ENCODE results near the gene FBXO47.
A peak's percentile ranks its signal among the peaks of the same experiment; 100 is the strongest.

FBXO47 gene, protein sequence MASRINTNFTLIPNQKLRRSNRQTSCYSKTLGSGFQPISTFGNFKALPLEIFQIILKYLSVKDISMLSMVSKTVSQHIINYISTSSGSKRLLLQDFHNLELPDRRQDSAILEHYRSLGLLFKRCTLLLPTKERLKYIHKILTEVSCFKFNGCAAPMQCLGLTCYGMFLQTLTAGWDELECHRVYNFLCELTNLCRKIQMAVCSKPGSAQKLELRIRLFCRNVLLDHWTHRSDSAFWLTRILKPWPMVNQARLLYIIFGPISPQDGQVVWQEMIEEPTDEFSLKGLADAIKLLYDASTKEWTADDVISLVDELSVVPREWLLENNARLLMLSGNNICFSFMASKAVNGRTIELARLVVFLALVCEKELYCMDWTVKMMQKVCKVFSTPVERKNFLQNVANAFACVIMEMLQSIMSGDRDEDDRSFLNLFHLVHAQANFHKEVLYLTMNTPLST

DNA sequence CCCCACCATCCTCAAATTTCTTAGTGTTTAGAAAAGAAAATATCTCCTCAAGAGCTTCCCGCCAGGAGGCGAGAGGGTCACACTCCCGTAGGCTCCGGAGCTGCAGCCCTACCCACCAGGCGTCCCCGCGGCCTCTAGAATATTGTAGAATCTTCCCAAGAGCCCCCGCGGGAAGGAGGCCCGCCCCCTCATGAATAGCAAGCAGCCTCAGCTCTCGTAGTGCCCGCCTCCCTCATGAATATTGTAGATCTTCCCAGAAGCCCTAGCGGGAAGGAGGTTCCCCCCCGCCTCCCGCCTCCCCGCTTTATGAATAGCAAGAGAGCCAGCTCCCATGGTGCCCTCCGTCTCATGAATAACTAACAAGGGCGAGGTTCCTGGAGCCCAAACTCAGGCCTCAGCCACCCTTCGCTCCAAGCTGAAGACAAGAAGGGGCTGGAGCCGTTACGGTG is at the start of gene FBXO47:
TSS of gene FBXO47 (minus strand) at position 114 of the 449 bp plus-strand sequence. CDS start 4,378 bp downstream, outside the sequence.
- DNase-seq, result peak; percentile 71

DNA sequence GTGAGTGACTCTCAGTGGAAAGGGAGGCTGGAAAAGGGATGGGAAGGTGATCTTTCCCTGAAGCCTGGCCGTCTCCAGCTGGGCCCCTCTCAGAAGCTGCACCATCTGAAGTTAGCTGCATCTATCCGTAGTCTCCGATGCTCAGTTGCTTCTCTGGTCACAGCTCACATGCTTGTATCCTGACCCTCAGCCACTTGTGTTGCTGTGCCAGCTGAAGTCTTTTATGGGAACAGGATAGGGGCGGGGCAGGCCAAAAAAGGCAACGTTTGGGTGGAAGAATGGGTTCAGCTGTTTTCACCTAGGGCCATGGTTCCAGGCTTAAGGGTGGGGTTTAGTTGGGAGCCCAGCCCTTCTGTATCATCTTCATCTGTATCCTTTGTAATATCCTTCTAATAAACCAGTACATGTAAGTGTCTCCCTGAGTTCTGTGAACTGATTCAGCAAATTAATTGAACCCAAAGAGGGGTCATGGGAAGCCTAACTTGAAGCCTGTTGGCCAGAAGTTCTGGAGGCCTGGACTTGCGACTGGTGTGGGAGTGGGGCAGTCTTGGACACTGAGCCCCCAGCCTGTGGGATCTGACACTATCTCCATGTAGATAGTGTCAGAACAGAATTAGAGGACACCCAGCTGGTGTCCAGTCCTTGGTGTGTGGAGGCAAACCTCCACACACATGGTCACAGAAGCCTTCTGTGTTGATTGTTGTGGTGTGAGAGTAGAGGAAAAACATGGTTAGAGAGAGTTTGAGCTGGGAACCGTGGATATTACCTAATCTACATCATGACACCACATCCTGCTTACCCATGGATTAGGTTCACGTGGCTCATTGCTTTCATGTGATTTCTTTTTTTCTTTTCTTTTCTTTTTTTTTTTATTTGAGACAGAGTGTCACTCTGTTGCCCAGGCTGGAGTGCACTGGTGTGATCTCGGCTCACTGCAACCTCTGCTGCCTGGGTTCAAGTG is 49.3 kb upstream of the FBXO47 start:
- no peak for DNase-seq

DNA sequence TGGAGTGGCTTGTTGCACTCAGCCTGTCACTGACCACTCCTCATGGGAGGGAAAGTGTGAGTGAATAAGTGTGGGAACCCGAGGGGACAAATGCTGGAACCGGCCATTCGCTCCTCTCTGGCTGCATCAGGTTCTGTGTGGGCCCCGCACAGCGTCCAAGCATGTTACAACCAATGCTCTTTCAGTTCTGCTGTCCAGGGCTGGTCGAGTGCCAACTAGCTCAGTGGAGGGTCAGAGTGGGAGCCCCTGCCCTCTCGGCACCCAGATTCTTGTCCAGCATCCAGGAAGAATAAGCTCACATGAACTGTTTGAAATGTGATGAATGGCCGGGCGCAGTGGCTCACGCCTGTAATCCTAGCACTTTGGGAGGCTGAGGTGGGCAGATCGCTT is 48.3 kb upstream of the FBXO47 start:
- no peak for DNase-seq

DNA sequence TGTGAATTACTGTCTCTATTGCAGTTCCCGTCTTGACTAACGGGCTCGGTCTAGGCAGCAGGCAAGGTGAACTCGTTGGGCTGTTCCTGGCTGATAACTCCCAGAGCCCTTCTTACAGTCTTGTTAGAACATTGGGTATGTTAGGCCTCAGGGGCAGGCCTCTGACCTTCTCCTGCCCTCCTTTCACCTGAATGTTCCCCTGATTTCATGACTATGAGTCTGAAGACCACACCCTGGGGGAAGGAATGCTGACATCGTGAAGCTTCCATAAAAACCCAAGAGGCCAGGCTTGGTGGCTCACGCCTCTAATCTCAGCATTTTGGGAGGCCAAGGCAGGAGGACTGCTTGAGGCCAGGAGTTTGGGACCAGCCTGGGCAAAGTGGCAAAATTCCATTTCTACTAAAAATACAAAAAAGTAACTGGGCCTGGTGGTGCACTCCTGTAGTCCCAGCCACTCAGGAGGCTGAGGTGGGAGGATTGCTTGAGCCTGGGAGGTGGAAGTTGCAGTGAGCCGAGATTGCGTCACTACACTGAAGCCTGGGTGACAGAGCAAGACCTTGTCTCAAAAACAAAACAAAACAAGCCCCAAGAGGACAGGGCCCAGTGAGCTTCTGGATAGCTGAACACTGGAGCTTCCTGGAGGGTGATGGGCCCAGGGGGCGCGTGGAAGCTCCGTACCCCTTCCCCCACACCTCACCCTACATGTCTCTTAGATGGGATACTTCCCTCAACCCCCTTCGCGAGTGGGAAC is 47.8 kb upstream of the FBXO47 start:
- no peak for DNase-seq

DNA sequence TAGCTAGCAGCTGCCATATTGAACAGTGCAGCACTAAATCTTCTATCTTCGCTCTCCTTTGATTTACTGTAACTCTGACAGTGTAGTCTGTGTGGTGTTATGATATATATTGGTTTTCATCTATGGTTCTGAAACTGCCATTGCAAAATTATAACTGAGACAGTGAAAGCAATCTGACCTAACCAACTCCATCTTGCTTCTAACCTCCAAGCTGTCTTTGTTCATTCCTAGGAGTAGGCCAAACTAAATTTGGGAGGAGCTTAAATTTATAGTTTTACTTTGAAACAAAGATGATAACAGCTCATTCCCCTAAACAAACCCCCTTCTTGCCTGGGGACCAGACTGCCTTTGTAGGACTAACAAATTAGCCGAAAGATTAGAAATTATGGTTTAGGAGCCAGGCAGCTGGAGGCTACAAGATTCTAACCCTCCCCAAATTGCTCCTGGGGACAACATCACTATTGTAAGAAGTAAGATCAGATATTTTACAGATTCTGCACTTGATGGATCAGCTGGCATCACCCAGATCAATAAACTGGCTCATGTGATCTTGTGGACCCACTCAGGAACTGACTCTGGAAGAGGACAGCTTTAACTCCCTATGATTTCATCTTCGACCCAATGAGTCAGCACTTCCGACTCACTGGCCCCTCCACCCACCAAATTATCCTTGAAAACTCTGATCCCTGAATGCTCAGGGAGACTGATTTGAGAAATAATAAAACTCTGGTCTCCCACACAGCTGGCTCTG is 47.0 kb upstream of the FBXO47 start:
- no peak for DNase-seq

DNA sequence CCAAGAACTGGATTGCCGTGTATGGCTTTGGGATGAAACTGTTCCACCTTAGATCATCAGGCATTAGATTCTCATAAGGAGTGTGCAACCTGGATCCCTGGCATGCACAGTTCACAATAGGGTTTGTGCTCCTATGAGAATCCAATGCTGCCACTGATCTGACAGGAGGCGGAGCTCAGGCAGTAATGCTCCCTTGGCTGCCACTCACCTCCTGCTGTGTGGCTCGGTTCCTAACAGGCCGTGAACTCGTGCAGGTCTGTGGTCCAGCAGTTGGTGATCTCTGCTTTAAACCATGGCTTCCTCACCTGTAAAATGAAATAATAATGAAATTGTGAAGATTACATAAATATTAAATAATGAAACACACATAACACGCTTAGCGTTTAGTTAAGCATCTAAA is 45.5 kb upstream of the FBXO47 start:
- no peak for DNase-seq

DNA sequence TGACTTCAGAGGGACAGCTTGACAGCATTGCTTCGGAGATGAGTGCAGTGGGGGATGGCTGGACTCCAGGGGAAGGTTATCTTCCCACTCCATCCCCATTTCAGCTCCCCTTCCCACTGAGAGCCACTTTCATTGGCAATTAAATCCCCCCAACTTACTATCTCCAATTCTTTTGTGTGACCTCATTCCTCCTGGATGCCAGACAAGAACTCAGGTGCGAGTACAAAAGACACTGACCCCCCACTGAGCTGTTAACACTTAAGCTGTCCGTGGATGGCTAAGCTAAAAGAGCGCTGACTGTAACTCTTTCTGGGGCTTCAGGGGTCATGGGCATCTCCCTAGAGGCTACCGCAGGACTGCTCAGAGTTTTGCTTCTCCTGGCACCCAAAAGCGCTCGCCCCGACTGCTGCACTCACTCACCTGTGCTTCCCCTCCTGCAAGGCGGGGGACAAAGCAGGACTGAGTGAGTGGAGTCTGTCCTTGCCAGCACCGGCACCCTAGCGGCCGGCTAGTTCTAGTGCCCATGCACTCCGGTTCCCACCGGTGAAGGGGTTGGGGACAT is 44.8 kb upstream of the FBXO47 start:
- no peak for DNase-seq

DNA sequence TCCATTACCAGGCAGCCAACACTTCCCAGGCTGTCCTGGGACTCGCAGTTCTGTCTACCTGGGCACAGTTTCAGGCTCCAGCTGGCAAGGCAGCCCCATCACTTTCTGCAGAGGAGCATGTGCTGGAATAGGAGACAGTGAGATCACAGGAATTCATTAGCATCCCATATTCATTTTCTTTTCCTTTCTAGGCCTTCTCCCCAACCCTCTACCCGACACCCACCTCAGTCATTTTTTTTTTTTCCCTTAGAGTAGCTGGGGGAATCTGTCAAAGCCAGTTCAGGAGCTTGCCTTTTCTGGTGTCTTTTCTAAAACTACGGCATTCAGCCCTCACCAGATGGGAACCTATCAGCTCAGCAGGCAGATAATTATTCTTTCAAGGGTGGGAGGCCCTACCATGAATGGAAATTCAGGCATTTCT is 42.4 kb upstream of the FBXO47 start:
- no peak for DNase-seq

DNA sequence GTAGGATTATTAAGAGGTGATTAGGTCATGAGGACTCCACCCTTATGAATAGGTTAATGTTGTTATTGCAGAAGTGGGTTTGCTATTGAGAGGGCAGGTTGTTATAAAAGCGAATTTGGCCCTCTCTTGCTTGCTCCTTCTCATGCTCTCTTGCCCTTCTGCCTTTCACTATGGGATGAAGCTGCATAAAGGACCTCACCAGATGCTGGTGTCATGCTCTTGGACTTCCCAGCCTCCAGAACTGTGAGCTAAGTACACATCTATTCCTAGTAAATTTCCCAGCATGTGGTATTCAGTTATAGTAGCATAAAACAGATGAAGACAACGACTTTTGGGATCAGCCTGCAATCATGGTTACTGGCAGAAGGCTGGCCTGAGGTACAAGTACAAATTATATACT is 41.4 kb upstream of the FBXO47 start:
- no peak for DNase-seq

DNA sequence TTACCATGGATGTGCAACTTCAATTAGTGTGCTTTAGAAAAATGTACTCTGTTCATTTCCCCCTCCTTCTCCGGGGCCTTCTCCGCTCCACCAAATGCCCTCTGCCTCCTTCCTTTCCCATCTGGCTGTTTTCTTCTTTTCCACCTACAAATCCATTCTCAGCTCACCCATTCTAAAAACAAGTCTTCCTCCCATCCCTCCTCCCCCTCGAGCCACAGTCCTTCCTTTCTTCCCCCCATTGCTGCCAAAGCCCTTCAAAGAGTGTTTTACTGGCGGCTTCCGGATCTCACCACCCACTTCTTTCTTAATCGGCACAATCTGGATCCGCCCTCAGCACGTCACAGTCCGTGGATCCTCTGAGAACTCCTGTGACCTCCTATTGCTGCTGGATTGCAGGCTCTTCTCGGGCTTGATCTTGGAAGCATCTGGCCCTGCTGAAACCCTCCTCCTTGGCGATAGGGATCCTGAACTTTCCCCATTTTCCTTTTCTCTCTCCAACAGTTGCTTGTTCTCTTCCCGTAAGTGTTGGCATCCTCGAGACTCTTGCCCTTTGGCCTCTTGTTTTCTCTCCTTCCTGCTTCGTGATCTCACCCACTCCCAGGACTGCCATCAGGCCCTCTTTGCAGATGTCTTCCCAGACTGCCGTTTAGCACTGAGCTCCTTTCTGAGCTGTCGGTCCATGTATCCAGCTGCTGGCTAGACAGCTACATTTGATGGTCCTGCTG is 36.0 kb upstream of the FBXO47 start:
- DNase-seq, result peak; percentile 27

DNA sequence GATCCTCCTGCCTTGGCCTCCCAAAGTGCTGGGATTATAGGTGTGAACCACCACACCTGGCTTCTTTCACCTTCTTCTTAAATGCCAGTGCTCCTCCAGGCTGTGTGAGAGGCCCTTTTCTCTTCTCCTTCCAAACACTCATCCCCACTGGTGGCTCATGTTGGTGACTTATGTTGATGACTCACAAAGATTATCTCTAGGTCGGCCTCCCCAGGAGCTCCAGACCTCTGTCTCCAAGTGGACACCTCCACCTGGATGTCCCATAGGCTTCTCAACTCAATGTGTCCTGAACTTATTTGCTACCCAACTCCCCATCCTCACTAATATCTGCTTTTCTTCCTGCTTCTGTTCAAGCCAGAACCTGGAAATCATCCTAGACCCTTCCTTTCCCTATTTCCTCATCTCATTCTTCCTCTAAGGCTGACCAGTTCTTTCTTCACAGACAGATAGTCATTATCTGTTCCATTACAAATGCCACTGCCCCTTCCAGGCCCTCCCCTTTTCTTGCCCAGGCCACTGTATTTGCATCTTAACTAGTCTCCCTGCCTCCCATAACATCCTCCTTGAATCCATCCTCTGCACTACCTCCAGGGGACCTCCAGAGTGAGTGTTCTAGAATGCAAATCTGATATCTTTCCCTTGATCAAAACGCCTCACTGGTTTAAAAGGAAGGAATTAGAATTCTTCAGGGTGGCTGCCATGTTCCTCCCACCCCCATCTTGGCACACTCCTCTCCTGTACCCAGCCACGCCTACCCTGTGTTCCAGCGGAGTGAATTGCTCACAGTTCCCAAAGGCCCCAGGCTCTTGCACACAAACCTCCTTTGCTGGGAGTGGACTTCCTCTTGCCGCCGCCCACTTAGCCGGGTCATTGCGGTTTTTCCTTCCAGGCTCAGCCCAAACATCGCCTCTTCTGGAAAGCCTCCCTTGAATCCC is 34.8 kb upstream of the FBXO47 start:
- DNase-seq, result no peak

DNA sequence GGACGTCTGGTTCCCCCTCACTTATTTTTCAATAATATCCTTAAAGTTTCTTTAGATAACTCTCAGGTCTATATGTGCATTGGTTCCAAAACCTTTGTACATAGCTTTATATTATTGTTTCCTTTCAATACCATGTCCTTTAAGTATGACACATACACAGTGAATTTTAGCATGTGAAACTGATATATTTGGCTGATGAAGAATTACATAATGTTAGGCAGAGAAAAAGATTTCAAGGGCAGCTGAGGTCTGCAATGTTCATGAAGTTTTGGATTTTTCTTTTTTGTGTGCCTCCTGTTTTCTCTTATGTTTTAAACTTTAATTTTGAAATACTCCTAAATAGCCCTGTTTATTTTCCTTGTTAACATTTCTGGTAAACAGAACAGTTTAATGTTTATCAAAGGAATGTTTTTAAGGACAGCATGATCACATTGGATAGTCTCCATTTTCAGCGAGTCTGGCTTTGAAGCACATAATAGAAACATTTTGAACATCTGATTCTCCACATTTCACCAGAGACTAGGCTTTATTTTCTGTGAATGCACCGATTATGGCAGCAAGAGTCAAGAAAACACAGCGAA is 32.9 kb upstream of the FBXO47 start:
- DNase-seq, result no peak

DNA sequence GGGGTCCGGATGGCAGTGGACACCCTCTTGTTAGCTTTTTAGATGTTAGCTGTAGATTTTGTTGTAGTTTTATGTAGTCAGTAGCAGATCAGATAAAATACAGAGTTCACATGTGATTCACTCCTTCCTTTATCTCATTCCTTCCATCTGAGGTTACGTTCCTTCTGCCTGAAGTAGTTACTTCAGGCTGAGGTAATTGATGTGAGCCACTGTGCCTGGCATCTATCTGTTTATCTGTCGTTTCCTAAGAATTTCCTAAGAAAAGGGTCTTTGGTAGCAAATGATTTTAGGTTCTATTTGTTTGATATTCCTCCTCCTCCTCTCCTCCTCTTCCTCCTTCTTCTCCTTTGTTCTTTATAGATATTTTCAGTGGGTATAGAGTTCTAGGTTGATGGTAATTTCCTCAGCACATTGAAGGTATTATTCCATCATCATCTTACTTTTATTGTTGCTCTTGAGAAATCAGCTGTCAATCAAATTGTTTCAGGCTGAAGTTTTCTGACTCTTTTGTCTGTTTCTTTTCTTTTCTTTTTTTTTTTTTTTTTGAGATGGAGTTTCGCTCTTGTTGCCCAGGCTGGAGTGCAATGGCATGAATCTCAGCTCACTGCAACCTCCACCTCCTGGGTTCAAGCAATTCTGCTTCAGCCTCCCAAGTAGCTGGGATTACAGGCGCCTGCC is 29.6 kb upstream of the FBXO47 start:
- DNase-seq, result no peak

DNA sequence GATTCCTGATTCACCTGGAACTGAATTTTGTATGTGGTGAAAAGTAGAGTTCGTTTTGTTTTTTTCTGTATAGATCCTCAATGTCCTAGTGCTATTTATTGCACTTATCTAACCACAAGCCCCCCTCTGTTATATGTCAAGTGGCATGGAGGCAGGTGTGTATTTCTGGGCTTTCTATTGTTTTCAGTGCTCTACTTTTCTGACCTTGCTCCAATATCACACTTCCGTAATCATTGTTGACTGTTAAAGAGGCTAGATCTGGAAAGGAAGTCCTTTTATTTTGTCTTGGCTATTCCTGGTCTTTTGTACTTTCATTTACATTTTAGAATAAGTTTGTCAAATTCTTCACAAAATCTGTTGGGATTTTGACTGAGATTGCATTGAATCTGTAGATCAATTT is 26.8 kb upstream of the FBXO47 start:
- no peak for DNase-seq

DNA sequence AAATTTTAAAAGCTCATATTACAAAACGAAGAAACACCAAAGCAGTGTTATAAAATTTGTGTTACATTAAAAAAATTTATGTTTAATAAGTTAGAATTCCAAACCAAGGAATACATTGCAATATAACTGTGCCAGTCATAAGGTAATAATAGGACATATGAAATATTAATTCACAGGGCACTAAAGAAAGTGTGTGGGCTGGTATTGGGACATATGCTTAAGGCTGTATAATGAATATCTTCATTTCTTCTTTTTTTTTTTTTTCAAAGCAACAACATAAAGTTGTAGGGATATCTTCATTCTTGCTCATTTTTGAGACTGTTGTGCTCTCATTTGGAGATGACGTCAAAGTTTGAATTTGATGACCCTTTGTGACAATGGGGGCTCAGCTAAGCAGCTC is 17.5 kb upstream of the FBXO47 start:
- no peak for DNase-seq

DNA sequence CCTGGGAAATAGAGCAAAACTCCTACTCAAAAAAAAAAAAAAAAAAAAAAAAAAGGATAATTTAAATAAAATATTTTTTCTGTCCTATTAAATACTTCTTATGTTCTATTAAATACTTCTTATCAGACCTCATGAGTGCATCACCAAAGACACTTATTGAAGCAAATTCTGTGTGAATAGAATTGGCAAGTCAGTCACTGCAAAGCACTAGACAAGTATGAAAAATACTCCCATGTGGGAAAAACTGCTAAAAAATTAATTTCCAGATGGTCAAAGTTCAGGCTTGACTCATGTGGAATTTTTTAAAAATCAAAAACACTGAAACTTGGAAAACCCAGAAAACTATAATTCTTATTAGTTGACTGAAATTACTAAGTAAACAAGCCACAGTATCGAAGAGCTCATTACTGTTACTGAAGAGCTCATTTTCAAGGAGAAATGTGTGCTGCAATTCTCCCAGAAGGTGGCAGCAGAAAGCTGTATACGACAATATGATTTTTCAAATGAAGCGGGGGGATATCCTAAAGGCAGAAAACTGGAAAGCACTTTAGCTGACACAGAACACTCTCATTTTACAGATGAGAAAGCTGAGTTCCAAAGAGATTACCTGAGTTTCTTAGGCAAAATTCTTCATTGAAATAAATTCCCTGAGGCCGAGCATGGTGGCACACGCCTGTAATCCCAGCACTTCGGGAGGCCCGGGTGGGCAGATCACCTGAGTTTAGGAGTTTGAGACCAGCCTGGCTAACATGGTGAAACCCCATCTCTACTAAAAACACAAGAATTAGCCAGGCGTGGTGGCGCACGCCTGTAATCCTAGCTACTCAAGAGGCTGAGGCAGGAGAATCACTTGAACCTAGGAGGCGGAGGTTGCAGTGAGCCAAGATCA is 15.9 kb upstream of the FBXO47 start:
- no peak for DNase-seq

DNA sequence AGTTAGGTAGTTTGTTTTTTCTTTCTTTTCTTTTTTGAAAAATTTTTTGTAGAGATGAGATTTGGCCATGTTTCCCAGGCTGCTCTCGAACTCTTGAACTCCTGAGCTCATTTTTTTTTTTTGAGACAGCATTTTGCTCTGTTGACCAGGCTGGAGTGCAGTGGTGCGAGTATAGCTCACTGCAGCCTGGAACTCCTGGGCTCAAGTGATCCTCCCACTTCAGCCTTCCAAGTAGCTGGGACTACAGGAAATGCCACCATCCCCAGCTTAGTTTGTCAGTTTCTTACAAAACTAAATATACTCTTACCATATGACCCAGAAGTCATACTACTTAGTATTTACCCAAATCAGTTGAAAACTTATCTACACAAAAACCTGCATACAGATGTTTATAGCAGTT is 14.4 kb upstream of the FBXO47 start:
- no peak for DNase-seq

All from stimulated activated CD4-positive, alpha-beta T cell treated with anti-CD3 and anti-CD28 coated beads, Interleukin-12 subunit alpha, Interleukin-12 subunit beta, amount 100 ng/mL, for 4 hours (primary cell).